Measurements from ENCODE around the gene LIPH.

DNA sequence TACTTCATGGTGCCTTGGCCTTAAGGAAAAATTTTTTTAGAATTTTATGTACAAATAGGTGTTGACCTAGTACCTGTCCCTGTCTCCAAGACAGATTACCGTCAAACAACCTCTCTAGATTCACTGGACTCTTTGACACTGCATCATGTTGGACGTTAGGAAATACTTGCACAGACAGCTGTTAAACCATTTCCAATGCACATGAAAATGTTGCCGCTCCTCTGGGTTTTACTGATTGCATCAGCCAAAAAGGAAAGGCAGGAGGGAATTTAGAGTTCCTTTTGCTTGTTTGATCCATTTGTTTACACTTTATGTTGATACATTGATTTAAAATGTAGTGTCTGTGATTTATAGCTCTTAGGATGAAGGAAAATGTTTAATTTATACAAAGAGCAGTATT is 68.1 kb downstream of the LIPH start:
- TF ChIP-seq CTCF (IDR thresholded peaks at IDR 0.05) (no peak), POLR2A (IDR thresholded peaks at IDR 0.05) (no peak)
